Lung (tissue), 12 donors: Measurements from ENCODE around the gene SPATA22. TPM values are rescaled to one million over a fixed set of nuclear protein-coding genes. Genes with fewer than 3 reads are reported as not detected.
"Not testable (repeated sequence)": the region's sequence is repeated elsewhere in the genome, so short reads cannot be mapped to it uniquely, and the experiment has no call there.

Experiments
- ATAC-seq: fragments of 200-7000 bp; cut with Tn5 transposase; one replicate; pipeline ENCODE4 v1.9.1; 2020; ENCODE audit warnings: moderate number of reproducible peaks; ENCODE audit not compliant: insufficient read depth, low FRiP score
- DNase-seq, 3 donors: peaks; one replicate each; pipeline ENCODE4 v3.0.0-alpha.2; 2013 to 2017
- H3K27ac ChIP-seq, 2 donors: one replicate each; pipeline ENCODE4 v1.5.1; 2013; ENCODE audit warnings: mild to moderate bottlenecking in 2 of 2, moderate library complexity in 2 of 2, control low read depth in 1 of 2, inconsistent platforms in 1 of 2, low read depth in 1 of 2, low read length in 1 of 2
- H3K27me3 ChIP-seq, 3 donors: one replicate each; pipeline ENCODE4 v1.5.1; 2013; ENCODE audit warnings: low read length in 2 of 3; ENCODE audit not compliant: control insufficient read depth in 3 of 3, insufficient read depth in 3 of 3
- H3K36me3 ChIP-seq, 4 donors: one replicate each; pipeline ENCODE4 v1.5.1; 2013; ENCODE audit warnings: low read length in 4 of 4, mild to moderate bottlenecking in 1 of 4, moderate library complexity in 1 of 4; ENCODE audit not compliant: control insufficient read depth in 4 of 4, insufficient read depth in 4 of 4
- H3K4me1 ChIP-seq, 5 donors: one replicate each; pipeline ENCODE4 v1.5.1; 2013; ENCODE audit warnings: low read length in 5 of 5, mild to moderate bottlenecking in 2 of 5, moderate library complexity in 1 of 5; ENCODE audit not compliant: control insufficient read depth in 5 of 5, insufficient read depth in 5 of 5
- H3K4me3 ChIP-seq: one replicate; pipeline ENCODE4 v1.5.1; 2013; ENCODE audit warnings: mild to moderate bottlenecking, control low read depth, moderate library complexity
- H3K9ac ChIP-seq, 2 donors: one replicate each; pipeline ENCODE4 v1.5.1; 2013; ENCODE audit warnings: low read length in 2 of 2, control low read depth in 1 of 2; ENCODE audit not compliant: insufficient read depth in 1 of 2
- H3K9me3 ChIP-seq, 4 donors: one replicate each; pipeline ENCODE4 v1.5.1; 2013; ENCODE audit warnings: low read length in 3 of 4, mild to moderate bottlenecking in 1 of 4, moderate library complexity in 1 of 4; ENCODE audit not compliant: control insufficient read depth in 4 of 4, insufficient read depth in 3 of 4
- WGBS, 2 donors: extraction: QIAGEN DNeasy Blood & Tissue Kit; methylation state at CpG; one replicate each; pipeline ENCODE4 v1.1.7; 2013; 5-methylcytosine and 5-hydroxymethylcytosine counted together
- polyA plus RNA-seq, 2 donors: library from polyadenylated mRNA; stranded (reverse); fragments of 200-250 nt; gene quantifications; one replicate each; pipeline ENCODE4 v1.2.1, GENCODE V29; 2013
- total RNA-seq, 2 donors: library from RNA; depleted of rRNA in 1 of 2; stranded (reverse); fragments of >200 nt in 1 of 2; gene quantifications; one replicate each; pipeline ENCODE4 v1.2.1, GENCODE V29; 2014 to 2021
- TF ChIP-seq, protein P1 (sequence below): IDR thresholded peaks from 2 replicates; pipeline ENCODE4 v1.5.1; 2012; ENCODE audit warnings: mild to moderate bottlenecking; ENCODE audit errors: control extremely low read depth, extremely low read depth
- donor health status: control.
- donor health status: control.
- donor health status: Bipolar disorder and iron deficiency.
- donor health status: healthy.
- donor health status: DM: yes; HTN: yes; CAD: no.

Gene SPATA22
- total and polyA plus RNA-seq, 4 donors: 0.06 to 0.12 TPM; not detected in 2

DNA sequence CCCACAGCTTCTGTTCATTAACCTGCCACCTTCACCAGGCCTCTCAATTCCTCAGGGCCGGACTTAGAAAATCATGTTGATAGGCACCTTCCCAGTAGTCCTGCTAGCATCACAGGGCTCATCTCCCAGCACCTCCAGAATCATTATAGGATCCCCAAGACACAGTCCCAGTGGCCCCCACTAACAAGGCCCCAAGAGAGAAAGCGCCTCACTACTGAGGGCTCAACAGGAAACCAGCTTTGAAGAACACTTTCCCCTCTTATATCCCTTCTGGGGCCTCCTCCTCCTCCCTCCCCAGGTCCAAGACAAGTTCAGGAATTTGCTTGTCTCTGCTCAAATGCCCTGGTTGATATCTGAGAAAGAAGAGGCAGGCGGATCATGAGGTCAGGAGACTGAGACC is 60.5 kb downstream of the SPATA22 start, which contains the start of gene OR3A3:
Gene OR3A3, plus strand, starts transcription at position 301 of the 400 bp plus-strand sequence.
- H3K4me3 ChIP-seq: no peak within 1 kb of the TSS
- H3K9ac ChIP-seq: no peak within 1 kb of the TSS
- no peaks in the 10 kb centered on the region for H3K27me3 ChIP-seq
- no peak for ATAC-seq
- TF ChIP-seq, protein P1, sequence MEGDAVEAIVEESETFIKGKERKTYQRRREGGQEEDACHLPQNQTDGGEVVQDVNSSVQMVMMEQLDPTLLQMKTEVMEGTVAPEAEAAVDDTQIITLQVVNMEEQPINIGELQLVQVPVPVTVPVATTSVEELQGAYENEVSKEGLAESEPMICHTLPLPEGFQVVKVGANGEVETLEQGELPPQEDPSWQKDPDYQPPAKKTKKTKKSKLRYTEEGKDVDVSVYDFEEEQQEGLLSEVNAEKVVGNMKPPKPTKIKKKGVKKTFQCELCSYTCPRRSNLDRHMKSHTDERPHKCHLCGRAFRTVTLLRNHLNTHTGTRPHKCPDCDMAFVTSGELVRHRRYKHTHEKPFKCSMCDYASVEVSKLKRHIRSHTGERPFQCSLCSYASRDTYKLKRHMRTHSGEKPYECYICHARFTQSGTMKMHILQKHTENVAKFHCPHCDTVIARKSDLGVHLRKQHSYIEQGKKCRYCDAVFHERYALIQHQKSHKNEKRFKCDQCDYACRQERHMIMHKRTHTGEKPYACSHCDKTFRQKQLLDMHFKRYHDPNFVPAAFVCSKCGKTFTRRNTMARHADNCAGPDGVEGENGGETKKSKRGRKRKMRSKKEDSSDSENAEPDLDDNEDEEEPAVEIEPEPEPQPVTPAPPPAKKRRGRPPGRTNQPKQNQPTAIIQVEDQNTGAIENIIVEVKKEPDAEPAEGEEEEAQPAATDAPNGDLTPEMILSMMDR: no peak
- no peak for DNase-seq
- no peaks in the 10 kb centered on the region for H3K36me3 ChIP-seq
- H3K4me1 ChIP-seq: no peaks in the 10 kb centered on the region
- peaks cover 0 to 3% (median 0%) of the 10 kb centered on the region in 4 donors for H3K9me3 ChIP-seq
- H3K27ac ChIP-seq: no peak within 1 kb of the TSS
- WGBS, 2 donors: 77 to 82% methylated on average over 3 of the region's 3 CpGs

- H3K9me3 ChIP-seq, H3K27ac ChIP-seq, H3K27me3 ChIP-seq, H3K4me1 ChIP-seq, DNase-seq, H3K36me3 ChIP-seq, H3K9ac ChIP-seq, ATAC-seq, H3K4me3 ChIP-seq: not testable (repeated sequence)
- WGBS, 2 donors: 76 to 81% methylated on average over 1 of the region's 1 CpG
Measured at GRCh38 chr17:3403856-3404255, 67.8 kb downstream of the SPATA22 start.

- no peak for DNase-seq
- Histone ChIP-seq H3K4me3 (no peak overlapping the region), H3K36me3 (no peaks in the 10 kb centered on the region), H3K4me1 (peaks cover 0 to 5% (median 0%) of the 10 kb centered on the region in 5 donors), H3K27me3 (no peaks in the 10 kb centered on the region), H3K27ac (no peak overlapping the region), H3K9me3 (peaks cover 0 to 4% (median 2%) of the 10 kb centered on the region in 4 donors), H3K9ac (no peak overlapping the region)
- TF ChIP-seq, protein P1: no peak
- no peak for ATAC-seq
- WGBS, 2 donors: 55 to 56% methylated on average over 2 of the region's 2 CpGs
Measured at GRCh38 chr17:3401786-3402185, 69.8 kb downstream of the SPATA22 start.

DNA sequence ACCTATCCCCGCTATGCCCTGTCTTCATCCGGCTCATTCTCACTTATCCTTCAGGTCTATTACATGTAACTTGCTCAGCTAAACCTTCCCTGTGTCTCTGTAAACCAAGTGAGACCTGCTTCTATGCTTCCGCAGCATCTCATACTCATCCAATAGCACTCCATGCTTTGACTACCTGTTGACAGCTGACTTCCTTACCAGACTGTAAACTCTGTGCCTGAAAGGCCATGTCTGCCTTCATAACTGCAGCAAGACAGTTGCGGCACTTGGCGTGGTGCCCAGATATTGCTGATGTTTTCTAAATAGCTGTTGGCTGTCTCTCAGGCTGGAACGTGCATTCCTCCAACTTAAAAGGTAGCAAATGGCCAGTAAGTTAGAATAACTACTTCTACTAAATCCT is 71.6 kb downstream of the SPATA22 start:
- no peaks in the 10 kb centered on the region for H3K36me3 ChIP-seq
- H3K27me3 ChIP-seq: no peaks in the 10 kb centered on the region
- peaks cover 0 to 4% (median 0%) of the 10 kb centered on the region in 4 donors for H3K9me3 ChIP-seq
- H3K27ac ChIP-seq: no peak overlapping the region
- WGBS, 2 donors: 60 to 62% methylated on average over 6 of the region's 6 CpGs
- TF ChIP-seq, protein P1: no peak
- H3K4me3 ChIP-seq: no peak overlapping the region
- no peak overlapping the region for H3K9ac ChIP-seq
- H3K4me1 ChIP-seq: peaks cover 0 to 5% (median 0%) of the 10 kb centered on the region in 5 donors
- no peak for ATAC-seq
- DNase-seq: peak; percentile 40 to 66 (median 55)
